Transverse colon (tissue), 4 donors: ENCODE measurements around the gene HCLS1.

Experiments used
- POLR2A ChIP-seq: fragments of 450-650 bp; IDR thresholded peaks from one replicate; pipeline ENCODE4 v1.6.1; 2016; ENCODE audit warnings: antibody characterized with exemption, mild to moderate bottlenecking, moderate library complexity
- POLR2AphosphoS5 ChIP-seq, 3 donors: sonication (generic); formaldehyde crosslinking; IDR thresholded peaks; one replicate each; pipeline ENCODE4 v1.6.1; 2016; ENCODE audit warnings: antibody characterized with exemption in 3 of 3
- TF ChIP-seq, protein P1 (sequence below), 5 experiments: fragments of 200-600 bp in 3 of 5; fragments of 450-650 bp in 2 of 5; sonication (generic) in 3 of 5; IDR thresholded peaks; 1 replicate in 2 of 5; 2 replicates in 3 of 5; pipeline ENCODE4 v1.5.1; 2016 to 2017; ENCODE audit warnings: antibody characterized with exemption in 5 of 5, inconsistent platforms in 3 of 5, mild to moderate bottlenecking in 2 of 5, moderate library complexity in 1 of 5

DNA sequence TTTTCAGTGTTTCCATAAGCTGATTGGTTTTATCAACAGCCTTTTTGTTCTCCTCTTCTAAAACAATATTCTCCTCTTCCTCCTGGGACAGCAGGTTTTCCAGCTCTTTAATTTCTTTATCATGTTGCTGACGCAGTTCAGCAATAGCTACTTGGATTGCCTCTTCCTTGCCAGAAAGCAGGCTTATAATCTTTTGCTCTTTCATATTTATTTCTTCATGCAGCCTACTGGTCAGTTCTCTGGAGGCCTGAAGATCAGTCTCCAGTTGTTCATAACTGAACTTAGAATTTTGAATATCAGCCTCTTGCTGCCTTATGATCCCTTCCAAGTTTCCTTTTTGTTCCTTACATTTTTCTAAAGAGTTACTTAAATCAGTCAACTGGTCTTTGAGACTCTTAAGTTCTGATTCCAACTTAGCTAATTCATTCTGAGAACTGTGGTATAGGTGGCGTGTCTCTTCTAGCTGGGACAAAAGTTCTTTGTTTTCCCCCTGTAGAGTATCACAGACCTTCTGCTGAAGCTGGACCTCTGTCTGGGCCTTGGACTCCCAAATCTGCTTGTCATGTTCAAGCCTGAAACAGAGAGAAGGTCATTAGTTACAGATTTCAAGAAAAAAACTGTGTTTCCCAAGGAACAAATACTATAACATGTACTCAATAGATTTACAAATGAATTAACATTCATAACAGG is 31.5 kb upstream of the HCLS1 start:
- TF ChIP-seq, protein P1, sequence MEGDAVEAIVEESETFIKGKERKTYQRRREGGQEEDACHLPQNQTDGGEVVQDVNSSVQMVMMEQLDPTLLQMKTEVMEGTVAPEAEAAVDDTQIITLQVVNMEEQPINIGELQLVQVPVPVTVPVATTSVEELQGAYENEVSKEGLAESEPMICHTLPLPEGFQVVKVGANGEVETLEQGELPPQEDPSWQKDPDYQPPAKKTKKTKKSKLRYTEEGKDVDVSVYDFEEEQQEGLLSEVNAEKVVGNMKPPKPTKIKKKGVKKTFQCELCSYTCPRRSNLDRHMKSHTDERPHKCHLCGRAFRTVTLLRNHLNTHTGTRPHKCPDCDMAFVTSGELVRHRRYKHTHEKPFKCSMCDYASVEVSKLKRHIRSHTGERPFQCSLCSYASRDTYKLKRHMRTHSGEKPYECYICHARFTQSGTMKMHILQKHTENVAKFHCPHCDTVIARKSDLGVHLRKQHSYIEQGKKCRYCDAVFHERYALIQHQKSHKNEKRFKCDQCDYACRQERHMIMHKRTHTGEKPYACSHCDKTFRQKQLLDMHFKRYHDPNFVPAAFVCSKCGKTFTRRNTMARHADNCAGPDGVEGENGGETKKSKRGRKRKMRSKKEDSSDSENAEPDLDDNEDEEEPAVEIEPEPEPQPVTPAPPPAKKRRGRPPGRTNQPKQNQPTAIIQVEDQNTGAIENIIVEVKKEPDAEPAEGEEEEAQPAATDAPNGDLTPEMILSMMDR (IDR thresholded peaks at IDR 0.05): no peak
- TF ChIP-seq POLR2A: no peak
- TF ChIP-seq POLR2AphosphoS5 (IDR thresholded peaks at IDR 0.05): no peak
